ENCODE measurements around the gene AP1M1.

GRCh38 chr19:16288544-16288943 lies 90.8 kb downstream of the AP1M1 start:
- TF ChIP-seq POLR2A (IDR thresholded peaks at IDR 0.05): no peak
- TF ChIP-seq CTCF (IDR thresholded peaks at IDR 0.05 in 4 of 5, conservative IDR thresholded peaks at IDR 0.05 in 1 of 5): no peak

All from gastrocnemius medialis (tissue), 4 donors.